IPS-15b (cell line): Measurements from ENCODE around the gene TNIP3.
A peak's percentile ranks its signal among the peaks of the same experiment; 100 is the strongest.
"Not testable (repeated sequence)": the region's sequence is repeated elsewhere in the genome, so short reads cannot be mapped to it uniquely, and the experiment has no call there.

Source experiments
- H3K27me3 ChIP-seq: one replicate; pipeline ENCODE4 v1.6.1; 2013; ENCODE audit warnings: low read length; ENCODE audit not compliant: control insufficient read depth, insufficient read depth
- H3K36me3 ChIP-seq: one replicate; pipeline ENCODE4 v1.6.1; 2013; ENCODE audit warnings: low read length; ENCODE audit not compliant: control insufficient read depth, insufficient read depth
- H3K4me1 ChIP-seq: one replicate; pipeline ENCODE4 v1.6.1; 2013; ENCODE audit warnings: mild to moderate bottlenecking, low read length; ENCODE audit not compliant: control insufficient read depth, insufficient read depth
- H3K4me3 ChIP-seq: one replicate; pipeline ENCODE4 v1.5.1; 2013; ENCODE audit warnings: low read depth, low read length
- H3K9ac ChIP-seq: one replicate; pipeline ENCODE4 v1.6.1; 2013; ENCODE audit warnings: low read depth, mild to moderate bottlenecking, low read length
- H3K9me3 ChIP-seq: one replicate; pipeline ENCODE4 v1.6.1; 2013; ENCODE audit warnings: mild to moderate bottlenecking, low read length; ENCODE audit not compliant: control insufficient read depth, insufficient read depth

Gene TNIP3

DNA sequence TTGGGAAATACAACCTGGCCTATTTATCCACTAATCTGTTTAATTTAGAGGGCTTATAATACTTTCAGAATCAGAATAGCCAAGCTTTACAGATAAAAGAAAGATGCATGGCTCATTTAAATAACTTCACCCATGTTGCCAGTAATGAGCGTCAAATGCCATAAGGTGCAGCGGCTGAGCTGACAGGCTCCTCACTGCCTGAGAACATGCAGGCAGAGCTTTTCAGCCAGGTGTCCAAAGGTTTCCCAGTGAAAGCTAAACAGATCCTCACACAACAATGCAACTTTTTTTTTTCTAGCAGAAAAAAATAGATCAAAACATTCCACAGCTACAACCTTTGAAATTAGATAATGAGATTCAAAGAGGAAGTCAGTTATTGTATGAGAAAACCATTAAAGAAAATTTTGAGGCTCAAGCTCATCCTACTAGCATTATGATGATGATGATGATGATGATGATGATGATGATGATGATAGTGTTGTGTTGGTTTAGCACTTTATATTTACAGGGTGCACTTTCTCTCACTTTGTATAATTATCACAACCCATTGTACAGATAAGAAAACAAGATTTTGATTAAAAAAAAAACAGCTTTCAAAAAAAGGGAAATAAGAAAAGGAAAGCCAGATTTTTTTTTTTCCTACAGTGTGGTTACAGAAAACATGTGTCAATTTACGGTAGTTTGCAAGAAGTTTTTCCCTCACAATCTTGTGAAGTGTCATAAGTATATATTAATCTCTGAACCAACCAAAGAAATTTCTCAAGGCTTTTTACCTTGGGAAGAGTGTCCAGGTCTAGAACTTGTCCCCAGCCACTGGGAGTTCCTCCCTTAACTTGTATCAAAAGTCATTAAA lies 12.2 kb upstream of the TNIP3 start:
- Histone ChIP-seq H3K27me3 (no peaks in the 10 kb centered on the region), H3K9ac (no peak overlapping the region), H3K4me1 (peaks cover 6% of the 10 kb centered on the region), H3K4me3 (no peak overlapping the region), H3K36me3 (no peaks in the 10 kb centered on the region), H3K9me3 (no peaks in the 10 kb centered on the region)

DNA sequence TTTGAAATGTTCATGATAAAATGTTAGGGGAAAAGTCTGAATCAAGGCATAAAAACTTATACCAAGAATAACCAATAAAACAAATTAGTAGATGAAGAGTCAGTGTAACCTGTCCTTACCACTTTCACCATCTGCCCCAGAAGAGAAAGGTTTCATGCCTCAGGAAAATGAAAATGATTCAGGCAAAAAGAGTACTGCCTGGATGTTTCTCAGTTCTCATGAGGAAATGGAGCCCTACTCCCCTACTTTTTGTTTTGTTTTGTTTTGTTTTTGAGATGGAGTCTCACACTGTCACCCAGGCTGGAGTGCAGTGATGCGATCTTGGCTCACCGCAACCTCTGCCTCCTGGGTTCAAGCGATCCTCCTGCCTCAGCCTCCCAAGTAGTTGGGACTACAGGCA lies 7.4 kb upstream of the TNIP3 start:
- H3K9ac ChIP-seq, H3K27me3 ChIP-seq: not testable (repeated sequence)

DNA sequence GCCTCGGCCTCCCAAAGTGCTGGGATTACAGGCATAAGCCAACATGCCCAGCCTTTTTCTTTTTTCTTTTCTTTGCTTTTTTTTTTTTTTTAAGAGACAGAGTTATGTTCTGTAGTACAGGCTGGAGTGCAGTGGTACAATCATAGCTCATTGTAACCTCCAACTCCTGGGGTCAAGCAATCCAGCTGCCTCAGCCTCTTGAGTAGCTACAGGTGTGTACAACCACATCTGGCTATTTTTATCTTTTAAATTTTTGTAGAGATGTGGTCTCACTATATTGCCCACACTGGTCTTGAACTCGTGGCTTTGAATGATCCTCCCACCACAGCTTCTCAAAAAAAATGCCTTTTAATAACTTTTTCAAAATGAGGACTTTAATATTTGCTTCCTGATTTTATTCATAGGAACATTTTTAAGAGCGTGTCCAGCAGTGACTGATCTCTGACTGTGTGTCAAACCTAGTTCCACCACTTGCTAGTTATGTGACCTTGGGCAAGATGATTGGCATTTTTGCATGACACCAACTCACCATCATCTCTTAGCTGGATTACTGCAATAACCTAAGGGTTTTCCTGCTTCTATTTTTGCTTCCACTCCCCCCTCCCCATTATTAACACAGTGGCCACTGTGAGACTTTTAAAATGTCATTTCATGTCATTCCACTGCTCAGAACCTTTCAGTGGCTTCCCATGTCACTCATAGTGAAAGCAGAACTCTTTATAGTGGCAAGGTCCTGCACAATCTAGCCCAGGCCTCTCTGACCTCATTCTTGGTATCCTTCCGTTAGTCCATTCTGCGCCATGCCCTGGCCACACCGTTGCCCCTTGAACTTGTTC lies 4.5 kb upstream of the TNIP3 start:
- H3K27me3 ChIP-seq = no peaks in the 10 kb centered on the region
- no peaks in the 10 kb centered on the region for H3K4me1 ChIP-seq
- no peaks in the 10 kb centered on the region for H3K36me3 ChIP-seq
- no peaks in the 10 kb centered on the region for H3K9me3 ChIP-seq
- no peak overlapping the region for H3K9ac ChIP-seq
- H3K4me3 ChIP-seq = no peak overlapping the region

More for the DNA sequence above, 7.4 kb upstream of the TNIP3 start:
- not testable (repeated sequence) for H3K9me3 ChIP-seq, H3K36me3 ChIP-seq, H3K4me1 ChIP-seq, H3K4me3 ChIP-seq

DNA sequence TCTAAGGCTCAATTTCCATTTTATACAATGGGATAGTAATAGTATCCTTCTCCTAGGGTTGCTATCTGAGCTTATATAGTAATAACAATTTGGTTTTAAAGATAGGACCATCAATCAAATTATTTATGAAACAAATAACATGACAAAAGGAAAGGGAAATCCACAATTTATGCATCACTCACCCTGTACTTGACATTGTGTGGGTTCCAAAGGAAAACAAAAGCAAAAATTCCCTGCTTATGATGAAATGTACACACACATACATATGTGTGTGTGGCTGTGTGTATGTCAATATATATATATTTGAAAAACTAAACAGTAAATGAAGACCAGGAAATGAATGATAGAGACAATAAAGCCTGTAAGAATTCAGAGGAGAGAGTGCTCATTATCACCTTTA lies 2.9 kb upstream of the TNIP3 start:
- no peaks in the 10 kb centered on the region for H3K4me1 ChIP-seq

DNA sequence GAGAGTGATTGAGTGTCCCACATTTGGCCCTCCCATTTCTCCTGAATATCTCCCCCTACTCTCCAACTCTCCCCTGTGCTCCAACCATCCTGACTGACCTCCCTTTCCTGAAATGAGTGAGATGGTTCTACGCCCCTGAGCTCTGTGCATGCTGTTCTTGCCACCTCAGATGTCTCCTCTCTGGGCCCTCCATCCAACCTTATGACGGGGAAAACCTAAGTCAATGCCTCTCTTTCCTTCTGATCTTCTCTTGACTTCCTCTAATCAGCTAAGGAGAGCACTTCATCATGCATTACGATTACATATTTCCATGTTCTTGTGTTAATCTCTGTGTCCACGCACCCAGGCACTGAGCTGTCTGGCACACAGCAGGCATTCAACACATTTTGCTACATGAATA lies 1.1 kb upstream of the TNIP3 start:
- H3K27me3 ChIP-seq = no peaks in the 10 kb centered on the region

More for the DNA sequence above, 2.9 kb upstream of the TNIP3 start:
- H3K9me3 ChIP-seq = no peaks in the 10 kb centered on the region
- H3K27me3 ChIP-seq = no peaks in the 10 kb centered on the region
- H3K9ac ChIP-seq = no peak overlapping the region
- no peak overlapping the region for H3K4me3 ChIP-seq
- H3K36me3 ChIP-seq = no peaks in the 10 kb centered on the region

DNA sequence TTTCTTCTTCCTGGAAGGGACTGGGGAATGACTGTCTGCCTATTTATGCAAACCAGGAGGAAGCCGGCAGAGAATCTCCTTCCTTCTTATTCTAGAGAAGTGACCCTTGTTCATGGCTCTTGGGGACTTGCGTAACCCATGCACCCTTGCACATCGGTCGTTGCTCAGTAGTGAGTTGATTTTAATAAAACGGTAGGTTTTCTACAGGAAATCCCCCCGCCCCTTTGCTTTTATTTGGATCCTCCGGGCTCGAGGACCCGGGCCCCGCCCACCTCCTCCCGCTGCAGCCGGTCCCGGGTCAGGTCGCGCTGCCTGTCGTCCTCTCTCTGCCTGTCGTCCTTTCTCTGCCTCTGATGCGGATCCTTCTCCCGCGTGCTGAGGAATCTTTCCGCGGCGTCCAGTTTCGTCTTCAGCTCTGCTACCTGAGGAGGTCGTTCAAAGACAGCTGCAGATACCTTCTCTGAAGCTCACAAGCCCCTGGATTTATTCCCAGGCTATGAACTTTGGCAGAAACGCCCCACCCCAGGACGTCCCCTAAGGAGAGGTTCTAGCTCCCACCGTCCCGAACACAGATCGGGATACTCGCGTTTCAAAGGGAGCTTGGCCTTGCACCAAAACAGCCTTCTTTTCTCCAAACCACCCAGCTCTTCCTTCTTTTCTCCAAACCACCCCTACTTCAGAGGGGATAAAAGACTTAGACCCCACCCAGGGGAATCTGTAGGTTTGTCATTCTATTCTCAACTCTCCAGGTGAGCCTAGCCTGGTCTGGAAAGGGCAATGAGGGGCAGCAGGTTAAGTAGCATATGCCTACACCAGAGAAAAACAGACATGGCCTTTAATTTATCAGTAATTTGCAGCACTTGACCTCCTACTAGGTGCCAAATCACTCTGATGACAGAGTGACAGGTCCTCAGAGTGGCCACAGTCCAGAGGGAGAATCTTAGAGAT lies 7.0 kb downstream of the TNIP3 start:
- Histone ChIP-seq H3K9me3 (no peaks in the 10 kb centered on the region), H3K27me3 (peaks cover 11% of the 10 kb centered on the region), H3K9ac (no peak overlapping the region), H3K4me1 (no peaks in the 10 kb centered on the region), H3K4me3 (peak overlapping the region; percentile 68), H3K36me3 (no peaks in the 10 kb centered on the region)

More for the DNA sequence above, 1.1 kb upstream of the TNIP3 start:
- Histone ChIP-seq H3K4me1 (no peaks in the 10 kb centered on the region), H3K36me3 (no peaks in the 10 kb centered on the region), H3K4me3 (no peak overlapping the region), H3K9me3 (no peaks in the 10 kb centered on the region), H3K9ac (no peak overlapping the region)

DNA sequence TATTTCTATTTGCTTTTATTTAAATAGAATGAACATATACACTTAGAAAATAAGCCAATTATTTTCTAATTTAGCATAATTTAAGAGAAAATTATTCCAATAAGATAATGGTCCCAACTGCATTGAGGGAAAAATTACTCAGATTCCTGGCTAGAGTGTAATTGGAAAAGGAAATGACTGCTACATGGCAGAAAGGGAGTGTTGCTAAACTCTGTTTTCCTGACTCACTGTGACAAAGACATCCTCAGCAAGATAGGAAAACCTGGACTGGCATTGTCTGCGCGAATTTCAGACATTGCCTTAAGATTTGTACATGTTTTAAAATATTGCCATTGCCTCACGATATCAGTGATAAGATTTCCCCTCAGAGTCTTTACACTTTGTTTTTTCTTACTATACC lies 8.2 kb downstream of the TNIP3 start:
- Histone ChIP-seq H3K4me1 (no peaks in the 10 kb centered on the region), H3K27me3 (peaks cover 11% of the 10 kb centered on the region), H3K9ac (no peak overlapping the region), H3K36me3 (no peaks in the 10 kb centered on the region), H3K4me3 (no peak overlapping the region), H3K9me3 (no peaks in the 10 kb centered on the region)

DNA sequence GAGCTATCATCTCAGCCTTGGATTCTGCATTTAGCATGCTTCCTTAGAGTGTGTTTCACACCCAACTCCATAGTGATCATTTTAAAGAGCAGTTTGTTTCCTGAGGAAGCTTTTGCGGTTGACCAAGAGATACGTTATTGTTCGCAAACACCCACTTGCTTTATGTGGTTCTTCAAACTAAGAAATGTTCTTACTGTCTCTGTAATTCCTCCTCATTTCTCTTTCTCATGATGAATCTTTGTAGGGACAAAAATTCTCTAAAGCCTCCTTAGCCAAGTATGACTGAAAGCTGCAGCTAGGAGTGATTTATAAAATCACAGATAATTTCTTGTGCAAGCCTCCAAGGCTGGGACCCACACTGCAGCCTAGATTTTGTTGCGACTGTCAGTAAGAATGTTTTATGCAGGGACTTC lies 10.0 kb downstream of the TNIP3 start:
- Histone ChIP-seq H3K9ac (no peak overlapping the region), H3K4me3 (no peak overlapping the region), H3K36me3 (no peaks in the 10 kb centered on the region), H3K9me3 (no peaks in the 10 kb centered on the region), H3K27me3 (peaks cover 11% of the 10 kb centered on the region), H3K4me1 (no peaks in the 10 kb centered on the region)

DNA sequence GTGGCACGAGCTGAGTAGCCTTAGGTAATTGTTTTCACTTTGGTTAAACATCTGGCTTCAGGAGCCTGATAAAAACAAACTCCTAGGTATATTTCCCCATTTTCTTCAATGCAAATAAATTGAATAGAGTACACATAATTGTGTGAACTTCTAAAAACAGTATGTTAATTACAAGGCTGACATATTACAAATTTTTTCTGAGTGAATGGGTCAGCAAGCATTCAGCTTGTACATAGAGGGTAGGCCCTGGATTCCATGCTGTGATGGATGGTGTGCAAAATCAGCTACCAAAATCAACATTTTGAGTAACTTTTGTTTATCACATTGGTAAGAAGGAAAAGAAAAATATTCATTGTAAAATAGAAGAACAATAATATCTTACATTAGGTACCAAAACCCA lies 12.2 kb downstream of the TNIP3 start:
- no peaks in the 10 kb centered on the region for H3K4me1 ChIP-seq

DNA sequence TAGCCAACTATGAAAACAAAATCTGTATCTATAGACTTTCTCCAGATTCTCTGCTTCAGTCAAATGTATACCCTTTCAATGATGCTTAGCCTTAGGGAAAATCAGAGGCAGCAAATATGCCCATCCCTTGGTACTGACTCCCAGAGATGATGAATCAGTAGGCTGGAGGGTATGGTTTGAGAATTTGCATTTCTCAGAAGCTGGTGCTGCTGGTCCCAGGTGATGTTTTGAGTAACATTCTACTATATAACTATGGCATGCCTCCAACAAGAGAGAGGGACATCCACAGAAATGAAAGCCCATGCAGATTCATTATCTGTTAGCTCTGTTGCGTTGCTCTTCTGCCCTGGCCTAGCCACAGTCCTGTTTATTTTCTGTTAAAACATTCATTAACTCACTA lies 13.6 kb downstream of the TNIP3 start:
- Histone ChIP-seq H3K9me3 (no peaks in the 10 kb centered on the region), H3K4me3 (no peak overlapping the region), H3K9ac (no peak overlapping the region), H3K4me1 (no peaks in the 10 kb centered on the region), H3K27me3 (no peaks in the 10 kb centered on the region), H3K36me3 (no peaks in the 10 kb centered on the region)

More for the DNA sequence above, 12.2 kb downstream of the TNIP3 start:
- Histone ChIP-seq H3K9me3 (no peaks in the 10 kb centered on the region), H3K9ac (no peak overlapping the region), H3K27me3 (no peaks in the 10 kb centered on the region), H3K36me3 (no peaks in the 10 kb centered on the region), H3K4me3 (no peak overlapping the region)

DNA sequence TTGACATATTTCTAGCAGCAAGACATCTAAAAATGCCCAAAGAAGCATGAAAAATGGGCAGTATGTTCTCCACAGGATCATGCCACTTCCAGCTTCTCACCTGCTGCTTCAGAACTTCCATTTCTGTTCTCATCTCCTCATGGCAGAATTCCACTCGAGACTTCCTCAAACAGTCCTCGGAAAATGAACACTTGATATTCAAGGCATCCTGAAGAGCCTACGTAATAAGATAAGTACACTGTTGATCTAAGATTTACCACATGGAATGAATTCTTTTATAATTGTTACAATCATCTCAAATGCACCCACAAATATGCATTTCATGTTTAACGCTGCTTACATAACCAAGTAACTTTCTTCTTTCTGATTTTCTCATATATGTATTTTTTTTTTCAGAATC lies 14.1 kb downstream of the TNIP3 start:
- Histone ChIP-seq H3K4me1 (no peaks in the 10 kb centered on the region), H3K4me3 (no peak overlapping the region), H3K27me3 (no peaks in the 10 kb centered on the region), H3K9me3 (no peaks in the 10 kb centered on the region), H3K36me3 (no peaks in the 10 kb centered on the region), H3K9ac (no peak overlapping the region)
